Right kidney (tissue), 1 donor: ENCODE measurements around the gene PEAK1.
"Not testable (repeated sequence)": the region's sequence is repeated elsewhere in the genome, so short reads cannot be mapped to it uniquely, and the experiment has no call there.

Source experiments
- DNase-seq: peaks from one replicate; pipeline ENCODE4 v3.0.0-alpha.2; 2016

PEAK1 gene

GRCh38 chr15:77176148-77176547, 243.8 kb downstream of the PEAK1 start:
- DNase-seq = not testable (repeated sequence)

- no peak for DNase-seq
Measured at GRCh38 chr15:77173487-77173886, 246.4 kb downstream of the PEAK1 start.

DNA sequence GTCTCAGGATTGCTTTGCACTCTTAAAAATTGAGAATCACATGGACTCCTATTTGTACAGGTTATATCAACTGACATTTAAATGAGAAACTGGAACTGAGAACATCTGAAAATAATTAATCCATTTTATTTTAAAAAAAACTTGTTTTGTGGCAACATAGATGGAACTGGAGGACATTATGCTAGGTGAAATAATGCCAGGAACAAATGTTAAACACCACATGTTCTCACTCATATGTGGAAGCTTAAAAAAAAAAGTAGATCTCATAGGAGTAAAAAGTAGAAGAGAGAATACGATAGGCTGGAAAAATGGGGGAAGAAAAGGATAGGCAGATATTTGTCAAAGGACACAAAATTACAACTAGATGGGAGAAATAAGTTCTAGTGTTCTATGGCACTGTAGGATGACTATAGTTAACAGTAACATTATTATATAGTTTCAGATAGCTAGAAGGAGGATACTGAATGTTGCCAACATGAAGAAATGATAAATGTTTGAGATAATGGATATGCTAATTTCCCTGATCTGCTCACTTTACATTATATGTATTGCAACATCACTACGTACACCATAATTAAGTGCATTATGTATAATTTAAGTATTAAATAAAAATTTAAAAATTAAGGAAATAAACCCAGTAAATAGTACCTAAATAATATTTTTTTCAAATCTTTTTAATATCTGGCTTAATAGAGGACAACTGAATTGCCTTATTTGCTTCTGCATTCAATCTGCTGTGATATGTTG, 248.5 kb downstream of the PEAK1 start:
- DNase-seq = no peak

DNA sequence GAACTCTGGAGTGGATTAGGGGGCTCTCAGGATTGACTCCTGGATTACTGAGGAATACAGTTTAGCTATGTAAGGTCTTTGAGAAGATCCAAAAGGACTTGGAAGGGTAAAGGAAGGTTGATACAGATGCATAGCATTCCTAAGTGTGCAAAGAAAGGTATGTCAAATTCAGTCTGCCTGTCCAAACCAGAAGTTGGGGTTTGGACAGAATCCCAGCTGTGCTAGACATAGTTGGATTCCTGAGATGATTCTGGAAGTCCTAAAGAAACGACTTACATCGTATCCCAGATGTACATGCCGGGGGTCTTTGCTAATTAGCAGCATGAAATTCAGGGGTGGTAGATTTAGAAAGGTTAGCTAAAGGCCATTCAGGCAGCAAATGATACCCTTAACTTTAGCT, 251.3 kb downstream of the PEAK1 start:
- DNase-seq = no peak

GRCh38 chr15:77168141-77168540, 251.8 kb downstream of the PEAK1 start:
- no peak for DNase-seq

- no peak for DNase-seq
Measured at GRCh38 chr15:77167406-77167805, 252.5 kb downstream of the PEAK1 start.

DNA sequence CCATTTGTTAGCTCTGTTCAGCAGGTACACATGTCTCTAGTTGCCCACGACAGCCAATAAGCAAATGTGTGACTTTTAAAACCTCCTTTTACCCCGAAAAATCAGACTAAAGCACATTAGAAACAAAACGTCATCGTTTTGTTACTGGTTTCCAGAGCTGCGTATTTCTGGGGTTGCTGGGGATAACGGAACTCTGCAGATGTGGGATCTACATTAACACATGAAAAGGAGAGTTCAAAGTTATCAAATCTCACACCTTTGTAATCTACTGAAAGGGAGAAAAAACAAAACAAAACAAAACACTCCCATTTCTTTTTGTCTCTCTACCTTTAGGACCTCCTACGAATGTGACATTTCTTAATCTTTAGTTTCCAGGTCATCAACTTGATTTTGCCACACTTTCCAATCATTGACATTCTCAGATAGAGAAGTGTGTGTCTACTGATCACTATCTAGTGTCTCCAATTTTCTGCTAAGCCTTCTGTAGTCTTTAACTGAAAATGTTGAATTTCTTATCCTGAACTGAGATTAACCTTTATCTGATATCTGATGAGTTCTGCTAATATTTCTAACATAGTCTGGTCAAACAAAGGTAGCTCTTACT, 256.0 kb downstream of the PEAK1 start:
- no peak for DNase-seq

DNA sequence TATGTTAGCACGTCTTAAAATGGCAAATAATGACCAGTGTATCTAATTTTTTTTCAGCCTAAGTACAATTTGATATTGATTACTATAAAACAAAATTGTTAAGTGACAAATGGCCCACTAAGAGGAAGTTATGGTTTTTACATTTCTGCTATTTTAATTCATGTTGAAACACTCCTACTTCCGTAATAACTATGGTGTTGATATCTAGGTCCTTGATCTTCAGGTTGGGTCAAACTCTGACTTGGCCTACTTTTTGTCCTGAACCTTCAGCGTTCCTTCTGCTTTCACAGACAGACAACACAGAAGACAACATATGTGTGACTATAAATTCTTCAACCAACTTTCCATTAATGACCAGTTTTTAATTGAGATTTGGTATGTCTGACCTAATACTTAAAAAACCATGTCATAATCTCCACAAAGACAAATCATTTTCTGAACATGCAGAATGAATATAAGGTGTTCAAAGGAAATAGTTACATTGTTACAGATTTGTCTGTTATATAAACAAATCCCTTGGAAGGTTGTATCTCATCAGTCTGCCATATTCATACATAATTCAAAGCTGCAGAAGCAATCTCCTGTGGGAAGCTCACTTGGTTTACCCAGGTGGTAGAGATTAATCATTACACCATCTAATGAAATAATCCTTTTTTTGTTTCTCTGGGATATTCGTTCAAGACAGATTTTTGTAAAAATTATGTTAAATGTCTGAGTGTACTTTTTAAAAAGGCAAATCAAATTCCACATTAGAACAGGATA, 256.9 kb downstream of the PEAK1 start:
- no peak for DNase-seq

GRCh38 chr15:77160562-77161478, 259.1 kb downstream of the PEAK1 start:
- DNase-seq = peak; percentile 23

DNA sequence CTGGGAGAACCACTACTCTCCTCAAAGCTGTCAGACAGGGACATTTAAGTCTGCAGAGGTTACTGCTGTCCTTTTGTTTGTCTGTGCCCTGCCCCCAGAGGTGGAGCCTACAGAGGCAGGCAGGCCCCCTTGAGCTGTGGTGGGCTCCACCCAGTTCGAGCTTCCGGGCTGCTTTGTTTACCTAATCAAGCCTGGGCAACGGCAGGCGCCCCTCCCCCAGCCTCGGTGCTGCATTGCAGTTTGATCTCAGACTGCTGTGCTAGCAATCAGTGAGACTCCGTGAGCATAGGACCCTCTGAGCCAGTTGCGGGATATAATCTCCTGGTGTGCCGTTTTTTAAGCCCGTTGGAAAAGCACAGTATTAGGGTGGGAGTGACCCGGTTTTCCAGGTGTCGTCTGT, 263.9 kb downstream of the PEAK1 start:
- not testable (repeated sequence) for DNase-seq

DNA sequence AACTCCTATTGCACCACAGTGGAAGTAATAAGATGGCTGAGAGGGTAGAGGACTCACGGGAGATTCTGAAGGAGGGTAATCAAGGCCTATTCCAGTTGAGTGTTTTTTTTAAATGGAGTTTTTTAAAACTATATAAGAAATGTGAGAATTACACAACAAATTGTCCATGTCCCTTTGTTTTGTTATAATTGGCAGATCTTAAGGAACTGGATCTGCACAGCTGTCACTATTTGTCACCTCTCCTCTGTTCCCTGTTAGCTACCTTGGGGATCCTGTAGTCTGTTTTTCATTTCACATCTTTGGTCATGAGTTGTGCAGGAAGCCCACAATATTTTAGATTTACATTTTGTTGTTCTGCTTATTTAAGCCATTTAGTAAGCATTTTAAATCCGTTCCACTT, 271.7 kb downstream of the PEAK1 start:
- no peak for DNase-seq

- DNase-seq = no peak
Measured at GRCh38 chr15:77145370-77145769, 274.5 kb downstream of the PEAK1 start.

DNA sequence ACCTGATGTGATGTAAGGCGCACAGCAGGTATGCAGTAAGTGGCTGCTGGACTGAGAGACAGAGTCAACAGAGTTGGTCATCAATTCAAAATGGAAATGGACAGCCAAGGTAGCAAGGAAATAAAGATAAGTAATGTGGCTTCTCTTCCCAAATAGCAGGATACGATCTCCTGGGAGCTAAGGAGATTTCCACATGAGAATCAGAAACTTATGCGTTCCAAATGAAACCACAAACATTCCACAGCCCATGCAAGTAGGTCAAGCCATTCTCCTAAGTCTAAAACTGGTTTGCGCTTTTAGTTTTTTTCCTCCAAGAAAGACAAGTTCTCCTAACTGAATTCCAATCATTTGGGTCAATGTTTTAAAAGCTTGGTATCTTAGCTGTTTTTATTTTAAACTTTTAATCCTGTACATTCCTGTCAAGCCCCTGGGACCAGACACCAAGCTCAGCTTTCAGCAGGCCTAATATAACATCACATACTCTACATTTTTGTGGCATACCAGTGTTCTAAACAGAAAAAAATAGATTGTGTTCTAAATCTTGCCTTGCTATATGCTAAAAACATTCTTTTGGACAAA, 275.3 kb downstream of the PEAK1 start:
- peak; percentile 15 for DNase-seq

DNA sequence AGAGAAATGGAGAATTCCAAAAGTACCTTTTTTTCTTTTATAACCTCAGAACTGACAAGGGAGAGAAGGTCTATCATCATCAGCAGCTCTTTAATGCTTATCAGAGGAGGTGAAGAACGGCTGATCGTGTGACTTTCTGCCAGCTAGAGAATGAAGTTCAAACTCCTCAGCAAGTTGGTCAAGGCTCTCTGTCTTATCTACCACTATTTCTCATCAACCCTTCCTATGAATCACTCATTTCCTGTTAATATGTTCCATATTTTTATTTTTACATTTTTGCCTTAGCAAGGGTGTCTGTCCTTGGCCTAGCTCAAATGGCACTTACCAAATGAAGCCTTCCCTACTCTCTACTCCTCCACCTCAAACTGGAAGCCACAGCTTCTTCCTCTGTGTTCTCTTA, 275.9 kb downstream of the PEAK1 start:
- no peak for DNase-seq

DNA sequence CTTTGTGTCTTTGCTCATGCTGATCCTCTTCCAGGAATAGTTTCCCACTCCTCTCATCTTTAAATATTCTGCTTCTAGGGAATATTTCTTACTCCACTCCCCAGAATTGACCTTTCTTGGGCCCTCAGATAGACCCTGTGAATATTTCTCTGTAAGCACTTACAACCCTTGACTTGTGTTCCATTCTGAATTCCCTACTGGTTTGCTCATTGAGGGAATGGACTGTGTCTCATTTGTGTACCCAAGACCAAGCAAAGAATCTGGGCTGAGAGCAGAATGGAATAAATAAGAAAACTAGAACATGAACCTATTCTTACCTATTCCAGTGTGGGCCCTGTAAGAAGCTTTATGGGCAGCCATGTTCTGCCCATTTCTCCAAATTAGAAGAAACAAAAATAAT, 276.3 kb downstream of the PEAK1 start:
- no peak for DNase-seq

DNA sequence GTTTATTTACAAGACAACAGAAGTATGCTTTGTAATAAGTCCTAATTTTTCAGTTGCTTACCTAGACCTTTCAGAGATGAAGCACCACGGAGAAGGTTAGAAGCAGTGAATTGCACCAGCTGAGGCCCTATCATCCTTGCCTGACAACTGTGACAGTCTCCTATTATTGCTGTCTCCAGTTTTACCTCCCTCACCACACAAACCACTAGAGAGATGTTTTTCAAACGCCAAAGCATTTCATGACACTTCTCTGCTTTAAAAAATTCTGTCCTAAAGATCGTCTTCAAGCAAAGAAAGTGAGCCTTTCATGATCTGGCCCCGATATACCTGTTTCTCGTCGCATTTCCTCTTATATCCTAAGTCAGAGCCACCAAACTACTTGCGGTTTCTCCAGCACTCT, 276.7 kb downstream of the PEAK1 start:
- no peak for DNase-seq

DNA sequence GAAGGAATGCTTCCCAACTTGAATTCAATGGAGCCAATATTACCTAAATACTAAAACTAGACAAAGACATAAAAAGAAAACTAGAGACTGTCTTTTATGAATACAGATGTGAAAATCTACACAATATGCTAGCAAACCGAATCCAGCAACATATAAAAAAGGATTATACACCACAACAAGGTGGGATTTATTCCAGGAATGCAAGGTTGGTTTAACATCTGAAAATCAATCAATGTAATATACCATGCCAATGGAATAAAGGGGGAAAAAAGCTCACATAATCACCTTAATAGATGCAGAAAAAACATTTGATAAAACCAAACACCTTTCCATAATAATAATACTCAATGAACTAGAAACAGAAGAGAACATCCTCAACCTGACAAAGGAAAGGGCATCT, 279.7 kb downstream of the PEAK1 start:
- no peak for DNase-seq

GRCh38 chr15:77139312-77139711, 280.6 kb downstream of the PEAK1 start:
- no peak for DNase-seq

- no peak for DNase-seq
Measured at GRCh38 chr15:77138167-77138522, 281.8 kb downstream of the PEAK1 start.

DNA sequence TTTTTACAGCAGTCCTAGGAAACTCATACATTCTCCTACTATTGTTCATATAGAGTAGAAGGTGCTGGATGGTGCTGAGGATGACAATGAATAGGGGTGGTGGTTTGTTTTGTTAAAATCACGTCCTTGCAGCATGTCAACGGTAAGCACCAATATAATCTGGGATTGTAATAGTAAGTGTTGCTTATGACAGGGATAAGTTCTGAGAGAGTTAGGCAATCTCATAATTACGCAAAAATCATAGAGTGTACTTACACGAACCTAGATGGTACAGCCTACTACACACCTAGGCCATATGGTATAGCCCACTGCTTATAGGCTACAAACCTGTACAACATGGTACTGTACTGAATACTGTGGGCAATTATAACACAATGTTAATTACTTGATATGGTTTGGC, 284.7 kb downstream of the PEAK1 start:
- DNase-seq = no peak

DNA sequence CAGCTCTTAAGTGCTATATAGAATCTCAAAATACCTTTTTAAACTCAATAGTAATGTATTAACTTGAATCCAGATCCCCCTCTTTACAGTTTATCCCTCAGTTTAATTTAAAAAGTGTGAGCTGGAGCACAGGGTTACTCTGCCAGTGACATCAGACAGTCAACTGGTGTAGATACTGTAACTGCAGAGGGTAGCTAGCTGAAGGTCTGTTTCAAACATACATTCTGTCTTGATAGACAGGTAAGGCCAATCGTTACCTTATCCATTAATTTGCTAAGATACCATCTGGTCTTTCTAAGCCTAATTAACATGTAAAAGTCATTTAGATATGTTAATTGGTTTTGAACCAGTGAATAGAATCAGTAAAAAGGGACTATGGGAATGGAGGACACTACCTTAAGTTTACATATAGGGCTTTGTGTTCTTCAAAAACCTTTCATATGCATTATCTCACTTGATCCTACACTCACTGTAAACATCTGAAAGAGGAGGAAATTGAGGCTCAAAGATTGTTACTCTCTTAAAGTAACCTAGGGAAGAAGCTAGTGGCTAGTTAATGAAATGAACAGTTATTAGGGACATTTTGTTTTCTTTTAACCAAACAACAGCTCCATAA, 289.5 kb downstream of the PEAK1 start:
- DNase-seq = no peak

DNA sequence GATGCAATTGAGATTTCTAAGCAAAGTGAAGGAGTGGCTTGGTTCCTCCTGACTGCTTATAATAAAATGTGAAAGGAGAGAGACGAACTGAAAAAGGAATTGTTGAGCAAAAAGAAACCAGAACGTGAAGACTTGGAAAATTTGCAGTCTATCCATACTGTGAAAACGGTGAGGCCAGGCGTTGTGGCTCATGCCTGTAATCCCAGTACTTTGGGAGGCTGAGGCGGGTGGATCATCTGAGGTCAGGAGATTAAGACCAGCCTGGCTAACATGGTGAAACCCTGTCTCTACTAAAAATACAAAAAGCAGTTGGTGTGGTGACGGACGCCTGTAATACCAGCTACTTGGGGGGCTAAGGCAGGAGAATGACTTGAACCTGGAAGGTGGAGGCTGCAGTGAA, 292.3 kb downstream of the PEAK1 start:
- no peak for DNase-seq
